ENCODE data around the gene TTF2. TPM values are rescaled to one million over a fixed set of nuclear protein-coding genes. Genes with fewer than 3 reads are reported as not detected.

The TTF2 gene
- total RNA-seq, 1 donor from 2014 or later, result 36.1 TPM

DNA sequence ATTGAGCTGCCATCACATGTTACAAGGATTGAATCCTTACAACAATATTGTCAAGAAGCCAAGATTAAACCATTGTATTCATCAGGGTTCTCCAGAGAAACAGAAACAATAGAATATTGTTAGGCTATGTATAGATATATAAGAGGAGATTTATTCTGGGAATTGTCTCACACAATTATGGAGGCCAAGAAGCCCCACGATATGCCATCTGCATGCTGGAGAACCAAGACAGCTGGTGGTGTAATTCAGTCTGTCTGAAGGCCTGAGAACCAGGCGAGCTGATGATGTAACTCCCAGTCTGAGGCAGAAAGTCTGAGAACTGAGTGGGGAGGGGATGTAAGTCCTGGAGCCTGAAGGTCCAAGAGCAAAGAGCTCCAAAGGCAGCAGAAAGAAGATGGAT lies 14.5 kb upstream of the TTF2 start:
- H4K20me1 ChIP-seq (ENCODE audit: low read depth), result no peaks in the 10 kb centered on the region
- TF ChIP-seq EZH2phosphoT487 (IDR thresholded peaks at IDR 0.05), result no peak
- TF ChIP-seq EZH2 (IDR thresholded peaks at IDR 0.05), result no peak
- TF ChIP-seq, protein P1, sequence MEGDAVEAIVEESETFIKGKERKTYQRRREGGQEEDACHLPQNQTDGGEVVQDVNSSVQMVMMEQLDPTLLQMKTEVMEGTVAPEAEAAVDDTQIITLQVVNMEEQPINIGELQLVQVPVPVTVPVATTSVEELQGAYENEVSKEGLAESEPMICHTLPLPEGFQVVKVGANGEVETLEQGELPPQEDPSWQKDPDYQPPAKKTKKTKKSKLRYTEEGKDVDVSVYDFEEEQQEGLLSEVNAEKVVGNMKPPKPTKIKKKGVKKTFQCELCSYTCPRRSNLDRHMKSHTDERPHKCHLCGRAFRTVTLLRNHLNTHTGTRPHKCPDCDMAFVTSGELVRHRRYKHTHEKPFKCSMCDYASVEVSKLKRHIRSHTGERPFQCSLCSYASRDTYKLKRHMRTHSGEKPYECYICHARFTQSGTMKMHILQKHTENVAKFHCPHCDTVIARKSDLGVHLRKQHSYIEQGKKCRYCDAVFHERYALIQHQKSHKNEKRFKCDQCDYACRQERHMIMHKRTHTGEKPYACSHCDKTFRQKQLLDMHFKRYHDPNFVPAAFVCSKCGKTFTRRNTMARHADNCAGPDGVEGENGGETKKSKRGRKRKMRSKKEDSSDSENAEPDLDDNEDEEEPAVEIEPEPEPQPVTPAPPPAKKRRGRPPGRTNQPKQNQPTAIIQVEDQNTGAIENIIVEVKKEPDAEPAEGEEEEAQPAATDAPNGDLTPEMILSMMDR (IDR thresholded peaks at IDR 0.05), result no peak
- no peak overlapping the region for H3K4me3 Mint-ChIP-seq
- H3K4me3 ChIP-seq, result no peak overlapping the region
- H3K4me1 Mint-ChIP-seq, result no peaks in the 10 kb centered on the region
- no peaks in the 10 kb centered on the region for H3F3A ChIP-seq (ENCODE audit: low read depth)
- H2AFZ ChIP-seq (replicated peaks), result no peak overlapping the region
- H3K27ac ChIP-seq, result no peak overlapping the region
- no peaks in the 10 kb centered on the region for H3K79me2 ChIP-seq (ENCODE audit: low read depth)
- no peaks in the 10 kb centered on the region for H3K4me1 ChIP-seq
- H3K36me3 Mint-ChIP-seq, result no peaks in the 10 kb centered on the region
- H3K4me2 ChIP-seq, result no peak overlapping the region
- no peak overlapping the region for H3K9ac ChIP-seq
- peaks cover 4% of the 10 kb centered on the region for H3K9me3 Mint-ChIP-seq
- no peaks in the 10 kb centered on the region for H3K36me3 ChIP-seq
- DNase-seq (ENCODE audit: low spot score), result no peak
- H3K27me3 Mint-ChIP-seq (ENCODE audit: insufficient read depth, low read depth), result peaks cover 2% of the 10 kb centered on the region
- no peaks in the 10 kb centered on the region for H3K9me3 ChIP-seq (ENCODE audit: low read depth)
- H3K27me3 ChIP-seq, result no peaks in the 10 kb centered on the region
- no peak overlapping the region for H3K27ac Mint-ChIP-seq

DNA sequence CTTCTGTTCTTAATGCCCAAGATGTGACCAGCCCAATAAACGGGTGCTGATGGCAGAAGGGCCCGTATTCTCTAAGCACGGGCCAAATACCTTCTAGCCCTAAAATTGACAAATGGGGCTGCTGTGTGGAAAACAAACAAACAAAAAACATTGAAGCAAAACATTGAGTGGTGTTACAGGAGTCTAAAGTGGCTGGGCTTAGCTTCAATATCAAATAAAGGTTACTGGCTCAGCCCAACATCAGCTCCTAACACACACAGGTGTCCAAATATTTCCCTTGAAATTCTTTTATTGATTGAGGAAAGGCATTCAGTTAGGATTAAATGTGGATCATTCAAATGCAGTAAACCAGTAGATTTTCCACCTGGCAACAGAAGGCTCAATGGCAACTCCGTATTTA lies 13.3 kb upstream of the TTF2 start:
- no peaks in the 10 kb centered on the region for H3K4me1 Mint-ChIP-seq
- H3K79me2 ChIP-seq (ENCODE audit: low read depth), result no peaks in the 10 kb centered on the region

DNA sequence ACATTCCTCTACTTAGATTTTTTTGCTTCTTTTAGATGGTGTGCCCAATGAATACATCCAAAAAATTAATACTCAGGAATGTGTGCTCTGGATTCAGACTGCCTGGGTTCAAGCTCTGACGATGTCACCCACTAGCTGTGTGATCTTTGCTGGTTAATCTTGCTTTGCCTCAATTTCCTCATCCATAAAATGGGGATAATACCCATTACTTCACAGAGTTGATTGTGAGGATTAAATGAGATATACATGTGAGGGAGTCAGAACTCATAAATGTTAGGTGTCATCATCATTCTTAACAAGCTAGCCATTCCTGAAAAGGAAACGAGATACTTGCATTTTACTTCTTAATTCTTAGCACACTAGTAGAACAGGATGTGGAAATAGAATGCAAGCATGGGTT lies 12.9 kb upstream of the TTF2 start:
- DNase-seq (ENCODE audit: low spot score), result no peak
- Mint-ChIP-seq H3K4me1 (no peaks in the 10 kb centered on the region), H3K4me3 (no peak overlapping the region), H3K9me3 (peaks cover 2% of the 10 kb centered on the region), H3K27me3 (ENCODE audit: insufficient read depth, low read depth) (peaks cover 2% of the 10 kb centered on the region), H3K36me3 (no peaks in the 10 kb centered on the region), H3K27ac (no peak overlapping the region)
- TF ChIP-seq EZH2phosphoT487 (IDR thresholded peaks at IDR 0.05), result no peak
- no peak for TF ChIP-seq EZH2 (IDR thresholded peaks at IDR 0.05)
- TF ChIP-seq, protein P1 (IDR thresholded peaks at IDR 0.05), result no peak
- no peak overlapping the region for H3K9ac ChIP-seq
- no peak overlapping the region for H3K4me2 ChIP-seq
- H3K79me2 ChIP-seq (ENCODE audit: low read depth), result no peaks in the 10 kb centered on the region
- H3K27ac ChIP-seq, result no peak overlapping the region
- no peak overlapping the region for H2AFZ ChIP-seq (replicated peaks)
- H3F3A ChIP-seq (ENCODE audit: low read depth), result peaks cover 7% of the 10 kb centered on the region
- H4K20me1 ChIP-seq (ENCODE audit: low read depth), result no peaks in the 10 kb centered on the region
- H3K36me3 ChIP-seq, result no peaks in the 10 kb centered on the region
- no peaks in the 10 kb centered on the region for H3K27me3 ChIP-seq
- no peaks in the 10 kb centered on the region for H3K9me3 ChIP-seq (ENCODE audit: low read depth)
- H3K4me1 ChIP-seq, result peaks cover 8% of the 10 kb centered on the region
- H3K4me3 ChIP-seq, result no peak overlapping the region

More for the DNA sequence above, 13.3 kb upstream of the TTF2 start:
- no peak overlapping the region for H3K4me3 Mint-ChIP-seq
- no peaks in the 10 kb centered on the region for H3K36me3 Mint-ChIP-seq
- peaks cover 2% of the 10 kb centered on the region for H3K27me3 Mint-ChIP-seq (ENCODE audit: insufficient read depth, low read depth)
- no peak for DNase-seq (ENCODE audit: low spot score)
- Histone ChIP-seq H3K36me3 (no peaks in the 10 kb centered on the region), H3K27me3 (no peaks in the 10 kb centered on the region), H3K27ac (no peak overlapping the region), H3K4me3 (no peak overlapping the region), H3K4me1 (peaks cover 3% of the 10 kb centered on the region), H2AFZ (replicated peaks) (no peak overlapping the region), H3K9me3 (ENCODE audit: low read depth) (no peaks in the 10 kb centered on the region), H4K20me1 (ENCODE audit: low read depth) (no peaks in the 10 kb centered on the region), H3K9ac (no peak overlapping the region), H3K4me2 (no peak overlapping the region), H3F3A (ENCODE audit: low read depth) (peaks cover 3% of the 10 kb centered on the region)
- no peak overlapping the region for H3K27ac Mint-ChIP-seq
- TF ChIP-seq EZH2phosphoT487 (IDR thresholded peaks at IDR 0.05) (no peak), EZH2 (IDR thresholded peaks at IDR 0.05) (no peak)
- TF ChIP-seq, protein P1 (IDR thresholded peaks at IDR 0.05), result no peak
- H3K9me3 Mint-ChIP-seq, result peaks cover 2% of the 10 kb centered on the region
